ENCODE measurements around the gene TRIM67. TPM values are rescaled to one million over a fixed set of nuclear protein-coding genes. Genes with fewer than 3 reads are reported as not detected.

Gene TRIM67
- total and polyA plus RNA-seq, 2 donors (not counting 1 experiment from before 2014, with no cell fraction given), result not detected

- Mint-ChIP-seq H3K27me3 (peaks cover 57% of the 10 kb centered on the region), H3K4me3 (no peak overlapping the region), H3K9me3 (ENCODE audit: insufficient read depth) (no peaks in the 10 kb centered on the region), H3K4me1 (no peaks in the 10 kb centered on the region), H3K27ac (no peak overlapping the region)
- Histone ChIP-seq H3K27ac (ENCODE audit: low read length in 2 of 2) (no peak overlapping the region), H3K79me2 (ENCODE audit: control insufficient read depth, insufficient read depth, low read length) (no peaks in the 10 kb centered on the region), H3K4me1 (ENCODE audit: control insufficient read depth in 2 of 2, insufficient read depth in 2 of 2, low read length in 2 of 2) (no peaks in the 10 kb centered on the region), H3K9ac (ENCODE audit: low read length) (no peak overlapping the region), H4K20me1 (ENCODE audit: control insufficient read depth, insufficient read depth, low read length, poor library complexity, severe bottlenecking) (no peaks in the 10 kb centered on the region), H3K4me2 (replicated peaks; ENCODE audit: low read depth, low read length, poor library complexity, severe bottlenecking) (no peak overlapping the region), H3K4me3 (ENCODE audit: control extremely low read depth in 1 of 5, extremely low read depth in 1 of 5, insufficient read depth in 1 of 5, low read depth in 2 of 5, low read length in 4 of 5) (no peak overlapping the region), H3K9me3 (ENCODE audit: control extremely low read depth in 1 of 3, control insufficient read depth in 2 of 3, insufficient read depth in 1 of 3, low read length in 2 of 3) (peaks cover 0 to 5% (median 0%) of the 10 kb centered on the region in 3 donors), H2AFZ (ENCODE audit: insufficient read depth, low read depth, low read length, poor library complexity, severe bottlenecking) (no peak overlapping the region), H3K27me3 (replicated peaks in 1 of 4; ENCODE audit: control extremely low read depth in 1 of 4, control insufficient read depth in 3 of 4, insufficient read depth in 4 of 4, low read length in 3 of 4) (peaks cover 0 to 9% (median 9%) of the 10 kb centered on the region in 4 experiments), H3K36me3 (replicated peaks in 1 of 2; ENCODE audit: control extremely low read depth in 1 of 2, control insufficient read depth in 1 of 2, extremely low read depth in 1 of 2, insufficient read depth in 2 of 2, low read length in 1 of 2) (no peaks in the 10 kb centered on the region)
- intact Hi-C loops (cut with micrococcal nuclease), result no loop called here
- ATAC-seq (ENCODE audit: low read depth), result no peak
- 60% methylated on average over 2 of the region's 6 CpGs for WGBS (ENCODE audit: insufficient coverage)
- TF ChIP-seq CTCF (IDR thresholded peaks at IDR 0.05), result no peak
- CTCF ChIA-PET, result no interaction called here
- no peak for DNase-seq
- POLR2A ChIA-PET, result no interaction called here
Observed at GRCh38 chr1:231171623-231172197, 9.9 kb downstream of the TRIM67 start.

DNA sequence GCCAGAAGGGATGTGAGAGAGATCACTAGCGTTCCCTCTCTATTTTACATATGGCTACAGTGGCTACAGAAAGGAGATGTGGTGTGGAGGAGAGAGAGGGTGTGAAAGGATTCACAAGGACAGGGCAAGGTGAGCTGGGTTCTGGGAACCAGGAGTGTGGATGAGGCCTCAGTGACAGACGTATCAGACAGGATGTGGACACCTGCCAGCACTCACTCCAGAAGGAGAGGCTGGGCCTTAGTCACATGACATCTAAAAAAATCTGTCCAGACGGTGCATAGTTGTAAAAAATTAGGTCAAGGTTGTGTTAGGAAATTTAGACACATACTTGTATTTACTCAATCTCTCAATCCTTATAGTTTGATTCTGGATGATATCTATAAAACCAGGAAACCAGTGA lies 10.6 kb downstream of the TRIM67 start:
- TF ChIP-seq CTCF (IDR thresholded peaks at IDR 0.05) (no peak), EZH2 (IDR thresholded peaks at IDR 0.05; ENCODE audit: borderline replicate concordance, insufficient read depth, low read depth, low read length, poor library complexity, severe bottlenecking) (no peak)
- WGBS (ENCODE audit: insufficient coverage), result no CpG with 5 or more reads among the region's 3 CpGs
- Histone ChIP-seq H4K20me1 (ENCODE audit: control insufficient read depth, insufficient read depth, low read length, poor library complexity, severe bottlenecking) (no peaks in the 10 kb centered on the region), H3K27me3 (replicated peaks in 1 of 4; ENCODE audit: control extremely low read depth in 1 of 4, control insufficient read depth in 3 of 4, insufficient read depth in 4 of 4, low read length in 3 of 4) (peaks cover 0 to 13% (median 9%) of the 10 kb centered on the region in 4 experiments), H3K27ac (ENCODE audit: low read length in 2 of 2) (no peak overlapping the region), H3K4me1 (ENCODE audit: control insufficient read depth in 2 of 2, insufficient read depth in 2 of 2, low read length in 2 of 2) (no peaks in the 10 kb centered on the region), H3K36me3 (replicated peaks in 1 of 2; ENCODE audit: control extremely low read depth in 1 of 2, control insufficient read depth in 1 of 2, extremely low read depth in 1 of 2, insufficient read depth in 2 of 2, low read length in 1 of 2) (no peaks in the 10 kb centered on the region), H2AFZ (ENCODE audit: insufficient read depth, low read depth, low read length, poor library complexity, severe bottlenecking) (no peak overlapping the region), H3K79me2 (ENCODE audit: control insufficient read depth, insufficient read depth, low read length) (no peaks in the 10 kb centered on the region), H3K4me2 (replicated peaks; ENCODE audit: low read depth, low read length, poor library complexity, severe bottlenecking) (no peak overlapping the region), H3K9me3 (ENCODE audit: control extremely low read depth in 1 of 3, control insufficient read depth in 2 of 3, insufficient read depth in 1 of 3, low read length in 2 of 3) (peaks cover 0 to 5% (median 0%) of the 10 kb centered on the region in 3 donors), H3K9ac (ENCODE audit: low read length) (no peak overlapping the region), H3K4me3 (ENCODE audit: control extremely low read depth in 1 of 5, extremely low read depth in 1 of 5, insufficient read depth in 1 of 5, low read depth in 2 of 5, low read length in 4 of 5) (no peak overlapping the region)
- ChIA-PET CTCF (no interaction called here), POLR2A (no interaction called here)
- H3K27ac Mint-ChIP-seq, result no peak overlapping the region
- ATAC-seq (ENCODE audit: low read depth) (no peak), DNase-seq (no peak)
- no peaks in the 10 kb centered on the region for H3K4me1 Mint-ChIP-seq
- peaks cover 53% of the 10 kb centered on the region for H3K27me3 Mint-ChIP-seq
- intact Hi-C loops (cut with micrococcal nuclease), result no loop called here
- H3K9me3 Mint-ChIP-seq (ENCODE audit: insufficient read depth), result no peaks in the 10 kb centered on the region
- no peak overlapping the region for H3K4me3 Mint-ChIP-seq
